IMR-90 (cell line): ENCODE results near the gene NPTX2. TPM values are rescaled to one million over a fixed set of nuclear protein-coding genes. Genes with fewer than 3 reads are reported as not detected.

Experiments used
- ATAC-seq: fragments of 200-7000 bp; cut with Tn5 transposase; 2 replicates; pipeline ENCODE4 v1.9.1; 2020; ENCODE audit warnings: low read depth, mild to moderate bottlenecking, moderate library complexity
- BruUV-seq: library from RNA; stranded (reverse); fragments of 400-500 nt; replicated peaks from 2 replicates; lab custom pipeline; 2021; lab: Mats Ljungman, UMichigan
- CTCF ChIA-PET: fragments of 300-600 bp; formaldehyde crosslinking; extraction: SDS; loops from one replicate; lab custom pipeline; 2021; ENCODE audit warnings: antibody characterized with exemption; lab: Yijun Ruan, JAX
- POLR2A ChIA-PET: fragments of 300-600 bp; sonication (Branson Sonifier 250); formaldehyde crosslinking; loops from one replicate; lab custom pipeline; 2022; ENCODE audit warnings: antibody characterized with exemption; ENCODE audit not compliant: unreplicated experiment; lab: Charles Lee
- DNase-seq: peaks from one replicate; pipeline ENCODE4 v3.0.0; 2013
- H2AFZ ChIP-seq: replicated peaks from 2 replicates; pipeline ENCODE3; 2013; ENCODE audit warnings: low read length, mild to moderate bottlenecking; ENCODE audit not compliant: poor library complexity
- H2AK5ac ChIP-seq: 2 replicates; pipeline ENCODE4 v1.6.1; 2013; ENCODE audit warnings: low read depth, low read length, inconsistent platforms
- H2AK9ac ChIP-seq: replicated peaks from 2 replicates; pipeline ENCODE3; 2013; ENCODE audit warnings: mild to moderate bottlenecking, low read depth, low read length, moderate library complexity; ENCODE audit not compliant: poor library complexity
- H2BK120ac ChIP-seq: 2 replicates; pipeline ENCODE4 v1.6.1; 2013; ENCODE audit warnings: low read depth, low read length, inconsistent platforms
- H2BK15ac ChIP-seq: 3 replicates; pipeline ENCODE4 v1.6.1; 2013; ENCODE audit warnings: low read depth, low read length, inconsistent platforms
- H2BK20ac ChIP-seq: 2 replicates; pipeline ENCODE4 v1.6.1; 2013; ENCODE audit warnings: low read depth, mild to moderate bottlenecking, inconsistent platforms, low read length, moderate library complexity
- H2BK5ac ChIP-seq: 2 replicates; pipeline ENCODE4 v1.6.1; 2013; ENCODE audit warnings: mild to moderate bottlenecking, low read depth, low read length, inconsistent platforms; ENCODE audit not compliant: poor library complexity, severe bottlenecking
- H3K14ac ChIP-seq: replicated peaks from 2 replicates; pipeline ENCODE4 v1.6.1; 2013; ENCODE audit warnings: low read depth, low read length, inconsistent platforms
- H3K18ac ChIP-seq: 2 replicates; pipeline ENCODE4 v1.6.1; 2013; ENCODE audit warnings: low read depth, low read length, control low read depth
- H3K23ac ChIP-seq: 2 replicates; pipeline ENCODE4 v1.6.1; 2013; ENCODE audit warnings: low read depth, low read length, inconsistent platforms
- H3K27ac ChIP-seq: 2 replicates; pipeline ENCODE4 v1.5.1; 2013; ENCODE audit warnings: mild to moderate bottlenecking, control low read depth, low read length; ENCODE audit not compliant: insufficient read depth
- H3K27me3 ChIP-seq: 2 replicates; pipeline ENCODE4 v1.6.1; 2013; ENCODE audit warnings: low read length; ENCODE audit not compliant: control insufficient read depth, insufficient read depth
- H3K36me3 ChIP-seq: 2 replicates; pipeline ENCODE4 v1.6.1; 2013; ENCODE audit warnings: low read length, mixed read lengths; ENCODE audit not compliant: control insufficient read depth, insufficient read depth
- H3K4ac ChIP-seq: 2 replicates; pipeline ENCODE4 v1.6.1; 2013; ENCODE audit warnings: low read depth, low read length, inconsistent platforms
- H3K4me1 ChIP-seq: 2 replicates; pipeline ENCODE4 v1.6.1; 2013; ENCODE audit warnings: low read length, mixed read lengths; ENCODE audit not compliant: control insufficient read depth, insufficient read depth
- H3K4me2 ChIP-seq: 2 replicates; pipeline ENCODE4 v1.6.1; 2013; ENCODE audit warnings: low read depth, mild to moderate bottlenecking, control low read depth, low read length, moderate library complexity
- H3K4me3 ChIP-seq: 2 replicates; pipeline ENCODE4 v1.5.1; 2013; ENCODE audit warnings: low read depth, mild to moderate bottlenecking, control low read depth, low read length, moderate library complexity; ENCODE audit not compliant: insufficient read depth
- H3K56ac ChIP-seq: 2 replicates; pipeline ENCODE4 v1.6.1; 2013; ENCODE audit warnings: low read length, inconsistent platforms; ENCODE audit not compliant: insufficient read depth; ENCODE audit errors: extremely low read depth
- H3K79me1 ChIP-seq, 2 experiments: 2 replicates each; pipeline ENCODE4 v1.6.1; 2013; ENCODE audit warnings: low read length in 2 of 2, inconsistent platforms in 1 of 2, low read depth in 1 of 2
- H3K9ac ChIP-seq: 2 replicates; pipeline ENCODE4 v1.6.1; 2013; ENCODE audit warnings: low read depth, low read length, control low read depth
- H3K9me1 ChIP-seq: 2 replicates; pipeline ENCODE4 v1.6.1; 2013; ENCODE audit warnings: low read length, inconsistent platforms; ENCODE audit not compliant: insufficient read depth
- H3K9me3 ChIP-seq: 2 replicates; pipeline ENCODE4 v1.6.1; 2013; ENCODE audit warnings: low read length; ENCODE audit not compliant: control insufficient read depth, insufficient read depth
- H4K20me1 ChIP-seq: 2 replicates; pipeline ENCODE4 v1.6.1; 2013; ENCODE audit warnings: low read length, inconsistent platforms; ENCODE audit not compliant: insufficient read depth
- H4K5ac ChIP-seq: 2 replicates; pipeline ENCODE4 v1.6.1; 2013; ENCODE audit warnings: mild to moderate bottlenecking, low read depth, low read length, control low read depth
- H4K8ac ChIP-seq, 2 experiments: 2 replicates each; pipeline ENCODE4 v1.6.1; 2013; ENCODE audit warnings: low read depth in 2 of 2, low read length in 2 of 2, control low read depth in 1 of 2, inconsistent platforms in 1 of 2
- H4K91ac ChIP-seq: 2 replicates; pipeline ENCODE4 v1.6.1; 2013; ENCODE audit warnings: low read depth, low read length, inconsistent platforms; ENCODE audit not compliant: insufficient read depth
- CHD1 ChIP-seq: IDR thresholded peaks from 2 replicates; pipeline ENCODE4 v1.6.1; 2012; ENCODE audit warnings: low read depth, low read length, improper control_type of control experiment
- MAFK ChIP-seq: IDR thresholded peaks from 2 replicates; pipeline ENCODE4 v1.6.1; 2012; ENCODE audit warnings: low read depth, low read length, improper control_type of control experiment
- MXI1 ChIP-seq: IDR thresholded peaks from 2 replicates; pipeline ENCODE4 v1.6.1; 2012; ENCODE audit warnings: low read depth, mild to moderate bottlenecking, low read length, moderate library complexity, borderline replicate concordance
- NFE2L2 ChIP-seq: fragments of 150-350 bp; IDR thresholded peaks from 2 replicates; pipeline ENCODE4 v1.6.1; 2016; ENCODE audit warnings: low read depth, mild to moderate bottlenecking, low read length
- RCOR1 ChIP-seq: IDR thresholded peaks from 2 replicates; pipeline ENCODE4 v1.6.1; 2012; ENCODE audit warnings: mild to moderate bottlenecking, low read length, improper control_type of control experiment; ENCODE audit not compliant: insufficient replicate concordance
- RFX5 ChIP-seq: IDR thresholded peaks from 2 replicates; pipeline ENCODE4 v1.8.0; 2012; ENCODE audit warnings: low read depth, mild to moderate bottlenecking, low read length, moderate library complexity
- WGBS, 2 experiments: methylation state at CpG; one replicate each; pipeline versions ENCODE4 v1.1.5 to v1.1.7; 2013; ENCODE audit warnings: missing lambda C conversion rate in 2 of 2; ENCODE audit not compliant: insufficient read length in 1 of 2; ENCODE audit errors: extremely low coverage in 2 of 2; 5-methylcytosine and 5-hydroxymethylcytosine counted together
- dilution Hi-C: fragments of 300-500 bp; cut with HindIII; formaldehyde crosslinking; loops from one replicate; pipeline ENCODE4 v1.14.3; 2018; ENCODE audit warnings: low sequenced_read_pairs; ENCODE audit not compliant: unreplicated experiment
- in situ Hi-C: fragments of 300-500 bp; cut with MboI; formaldehyde crosslinking; loops from 3 replicates; pipeline ENCODE4 v1.14.3; 2019; ENCODE audit warnings: low sequenced_read_pairs, inconsistent platforms, mixed read lengths
- intact Hi-C: fragments of 100-400 bp; cut with micrococcal nuclease; formaldehyde crosslinking; loops from 2 replicates; pipeline ENCODE4 v1.10.0; 2022
- polyA plus RNA-seq, 3 experiments: library from polyadenylated mRNA; depleted of rRNA; stranded (reverse); fragments of >200 nt; gene quantifications; 2 replicates each; pipeline ENCODE4 v1.2.3, GENCODE V29; 2012; ENCODE audit warnings: low replicate concordance in 1 of 3
- total RNA-seq: library from RNA; depleted of rRNA; stranded (reverse); fragments of >200 nt; gene quantifications from 2 replicates; pipeline ENCODE4 v1.2.3, GENCODE V29; 2012
- TF ChIP-seq, protein P1 (sequence below): fragments of 150-350 bp; IDR thresholded peaks from 2 replicates; pipeline ENCODE4 v1.6.1; 2017; ENCODE audit warnings: mild to moderate bottlenecking, antibody characterized with exemption, low read length, low read depth
- TF ChIP-seq, protein P2 (sequence below): fragments of 150-350 bp; IDR thresholded peaks from 2 replicates; pipeline ENCODE4 v1.6.1; 2016; ENCODE audit warnings: low read depth, mild to moderate bottlenecking, low read length, moderate library complexity, borderline replicate concordance

NPTX2 gene
- total and polyA plus RNA-seq, 2 of the 4 experiments (the other 2 are of a cell fraction): under 0.01 to 0.03 TPM

DNA sequence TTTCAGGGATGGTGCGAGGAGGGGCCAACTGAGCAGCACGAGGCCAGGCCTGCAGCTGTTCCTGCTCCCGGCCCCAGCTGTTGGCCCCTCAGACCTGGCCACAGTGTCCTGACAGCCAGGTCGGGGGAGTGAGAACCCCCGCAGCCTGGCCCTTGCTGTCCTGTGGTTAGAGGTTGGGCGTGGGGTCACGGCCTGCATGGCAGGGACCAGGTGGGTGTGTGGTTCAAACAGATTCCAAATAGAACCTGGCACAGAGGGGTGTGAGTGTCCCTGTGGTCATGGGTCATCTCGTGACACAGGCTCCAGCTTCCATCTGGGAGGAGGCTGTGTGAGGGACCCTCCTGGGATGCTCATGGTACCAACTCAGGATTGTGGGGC is 10.3 kb downstream of the NPTX2 start:
- H3K9me3 ChIP-seq: peaks cover 27% of the 10 kb centered on the region
- no peaks in the 10 kb centered on the region for H3K36me3 ChIP-seq
- no peak overlapping the region for H2AK5ac ChIP-seq
- no peak overlapping the region for H3K56ac ChIP-seq
- no peak for TF ChIP-seq MAFK
- no peak for TF ChIP-seq NFE2L2
- TF ChIP-seq, protein P1, sequence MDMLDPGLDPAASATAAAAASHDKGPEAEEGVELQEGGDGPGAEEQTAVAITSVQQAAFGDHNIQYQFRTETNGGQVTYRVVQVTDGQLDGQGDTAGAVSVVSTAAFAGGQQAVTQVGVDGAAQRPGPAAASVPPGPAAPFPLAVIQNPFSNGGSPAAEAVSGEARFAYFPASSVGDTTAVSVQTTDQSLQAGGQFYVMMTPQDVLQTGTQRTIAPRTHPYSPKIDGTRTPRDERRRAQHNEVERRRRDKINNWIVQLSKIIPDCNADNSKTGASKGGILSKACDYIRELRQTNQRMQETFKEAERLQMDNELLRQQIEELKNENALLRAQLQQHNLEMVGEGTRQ: no peak
- no peak for TF ChIP-seq MXI1
- TF ChIP-seq CHD1: no peak
- TF ChIP-seq RFX5: no peak
- TF ChIP-seq, protein P2, sequence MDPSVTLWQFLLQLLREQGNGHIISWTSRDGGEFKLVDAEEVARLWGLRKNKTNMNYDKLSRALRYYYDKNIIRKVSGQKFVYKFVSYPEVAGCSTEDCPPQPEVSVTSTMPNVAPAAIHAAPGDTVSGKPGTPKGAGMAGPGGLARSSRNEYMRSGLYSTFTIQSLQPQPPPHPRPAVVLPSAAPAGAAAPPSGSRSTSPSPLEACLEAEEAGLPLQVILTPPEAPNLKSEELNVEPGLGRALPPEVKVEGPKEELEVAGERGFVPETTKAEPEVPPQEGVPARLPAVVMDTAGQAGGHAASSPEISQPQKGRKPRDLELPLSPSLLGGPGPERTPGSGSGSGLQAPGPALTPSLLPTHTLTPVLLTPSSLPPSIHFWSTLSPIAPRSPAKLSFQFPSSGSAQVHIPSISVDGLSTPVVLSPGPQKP: no peak
- no peak for TF ChIP-seq RCOR1
- no peak overlapping the region for H2BK15ac ChIP-seq
- H3K27me3 ChIP-seq: no peaks in the 10 kb centered on the region
- no peak for ATAC-seq
- in situ Hi-C loops: no loop called here
- no peak overlapping the region for H4K8ac ChIP-seq
- CTCF ChIA-PET: no interaction called here
- no peak overlapping the region for H3K23ac ChIP-seq
- no peak overlapping the region for H4K91ac ChIP-seq
- H3K18ac ChIP-seq: no peak overlapping the region
- DNase-seq: no peak
- H3K4me3 ChIP-seq: no peak overlapping the region
- POLR2A ChIA-PET: no interaction called here
- H4K5ac ChIP-seq: no peak overlapping the region
- no TSS peak for BruUV-seq
- no peak overlapping the region for H3K9ac ChIP-seq
- no peak overlapping the region for H3K4ac ChIP-seq
- no peaks in the 10 kb centered on the region for H3K79me1 ChIP-seq
- H3K4me2 ChIP-seq: no peak overlapping the region
- no peak overlapping the region for H3K27ac ChIP-seq
- intact Hi-C loops: no loop called here
- no peak overlapping the region for H2BK120ac ChIP-seq
- dilution Hi-C loops: no loop called here
- H3K4me1 ChIP-seq: no peaks in the 10 kb centered on the region
- H3K14ac ChIP-seq: no peak overlapping the region
- WGBS, 2 experiments: 60% methylated on average over 1 of the region's 8 CpGs; no CpG with 5 or more reads in 1 of the 2 experiments
- H2BK20ac ChIP-seq: no peak overlapping the region
- H2AFZ ChIP-seq: no peak overlapping the region
- no peaks in the 10 kb centered on the region for H4K20me1 ChIP-seq
- no peak overlapping the region for H2BK5ac ChIP-seq
- no peak overlapping the region for H2AK9ac ChIP-seq
- no peaks in the 10 kb centered on the region for H3K9me1 ChIP-seq
